CD4-positive, CD25-positive, alpha-beta regulatory T cell (primary cell): ENCODE results near the gene SSTR3. TPM values are rescaled to one million over a fixed set of nuclear protein-coding genes. Genes with fewer than 3 reads are reported as not detected.

ENCODE experiments used
- ATAC-seq, 2 donors: fragments of 150-1000 bp; cut with Tn5 transposase; one replicate each; pipeline ENCODE4 v1.10.0; 2021; ENCODE audit warnings: low read depth in 2 of 2, moderate number of reproducible peaks in 2 of 2, moderate library complexity in 1 of 2
- DNase-seq, 3 donors: peaks; one replicate each; pipeline versions ENCODE4 v3.0.0 to v3.0.0-alpha.2; 2012 to 2022; ENCODE audit warnings: mixed read lengths in 1 of 3
- H3K27ac ChIP-seq: one replicate; pipeline ENCODE4 v1.7.0; 2013; ENCODE audit warnings: mild to moderate bottlenecking, low read length; ENCODE audit not compliant: insufficient read depth, poor library complexity, severe bottlenecking
- H3K27me3 ChIP-seq: one replicate; pipeline ENCODE4 v1.7.0; 2013; ENCODE audit warnings: low read length; ENCODE audit not compliant: control insufficient read depth, insufficient read depth
- H3K36me3 ChIP-seq: one replicate; pipeline ENCODE4 v1.7.0; 2013; ENCODE audit warnings: mild to moderate bottlenecking, low read length, moderate library complexity; ENCODE audit not compliant: control insufficient read depth, insufficient read depth
- H3K4me1 ChIP-seq: 2 replicates; pipeline ENCODE4 v1.7.0; 2013; ENCODE audit warnings: mild to moderate bottlenecking, low read length; ENCODE audit not compliant: insufficient read depth, control insufficient read depth, poor library complexity, severe bottlenecking
- H3K4me3 ChIP-seq: one replicate; pipeline ENCODE4 v1.7.0; 2013; ENCODE audit warnings: low read depth, mild to moderate bottlenecking, low read length, moderate library complexity
- H3K9me3 ChIP-seq, 2 experiments: 1 replicate in 1 of 2; 2 replicates in 1 of 2; pipeline ENCODE4 v1.7.0; 2013; ENCODE audit warnings: low read length in 2 of 2, mild to moderate bottlenecking in 1 of 2, moderate library complexity in 1 of 2; ENCODE audit not compliant: control insufficient read depth in 2 of 2
- H3K27ac Mint-ChIP-seq, 3 donors: one replicate each; pipeline ENCODE4 v1.8.0; 2020 to 2022; ENCODE audit warnings: mild to moderate bottlenecking in 3 of 3, mixed read lengths in 3 of 3, moderate library complexity in 2 of 3
- H3K27me3 Mint-ChIP-seq: one replicate; pipeline ENCODE4 v1.8.0; 2022; ENCODE audit warnings: mild to moderate bottlenecking, mixed read lengths
- H3K36me3 Mint-ChIP-seq: one replicate; pipeline ENCODE4 v1.8.0; 2020; ENCODE audit warnings: mixed read lengths
- H3K4me1 Mint-ChIP-seq, 4 donors: one replicate each; pipeline ENCODE4 v1.8.0; 2020 to 2022; ENCODE audit warnings: mixed read lengths in 4 of 4, mild to moderate bottlenecking in 1 of 4
- H3K4me3 Mint-ChIP-seq, 4 donors: one replicate each; pipeline ENCODE4 v1.8.0; 2020 to 2022; ENCODE audit warnings: mild to moderate bottlenecking in 4 of 4, mixed read lengths in 4 of 4, moderate library complexity in 3 of 4
- H3K9me3 Mint-ChIP-seq, 7 donors: one replicate each; pipeline ENCODE4 v1.8.0; 2020 to 2022; ENCODE audit warnings: mixed read lengths in 7 of 7, mild to moderate bottlenecking in 3 of 7, moderate library complexity in 2 of 7
- polyA plus RNA-seq, 4 donors: library from polyadenylated mRNA; unstranded; fragments of 300-500 nt; fragmentation: Illumina TruSeq; gene quantifications; one replicate each; pipeline ENCODE4 v1.2.3, GENCODE V29; 2021
- total RNA-seq: library from RNA; stranded (reverse); gene quantifications from one replicate; pipeline ENCODE4 v1.2.3, GENCODE V29; 2022

The SSTR3 gene
- total and polyA plus RNA-seq, 5 donors from 2014 or later, result 2.5 to 4.4 (median 4.3) TPM

DNA sequence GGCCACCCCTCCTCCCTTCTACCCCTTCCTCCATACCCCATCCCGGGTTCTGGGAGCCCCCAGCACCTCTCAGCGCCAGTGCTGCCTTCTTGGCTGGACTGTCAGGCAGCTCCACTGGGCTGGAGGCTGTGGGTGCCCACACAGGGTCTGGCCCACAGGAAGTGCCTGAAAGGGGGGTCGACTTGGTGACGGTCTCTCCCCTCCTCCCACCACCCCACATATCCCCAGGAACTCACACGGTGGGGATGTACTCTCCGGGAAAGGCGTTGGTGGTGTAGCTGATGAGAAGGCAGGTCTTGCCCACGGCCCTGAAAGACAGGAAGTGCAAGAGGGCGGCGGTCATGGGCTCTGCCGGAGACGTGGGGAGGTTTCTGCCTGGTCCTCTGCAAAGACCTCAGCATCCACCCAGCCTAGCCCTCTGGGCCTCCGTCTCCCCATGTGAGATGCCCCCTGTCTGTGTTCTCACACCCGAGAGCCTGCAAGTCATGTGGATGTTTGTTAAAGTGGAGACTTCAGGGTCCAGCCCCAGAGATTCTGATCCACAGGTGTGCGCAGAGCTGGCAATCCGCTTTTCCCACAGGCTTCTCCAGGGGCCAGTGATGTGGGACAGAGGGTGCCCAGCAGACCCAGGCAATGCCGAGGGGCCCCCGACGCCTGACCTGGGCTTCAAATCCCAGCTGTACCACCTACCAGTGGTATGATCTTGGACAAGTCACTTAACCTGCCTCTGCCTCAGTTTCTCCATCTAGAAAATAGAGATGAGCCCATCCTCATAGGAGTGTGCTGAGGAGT, 29.3 kb upstream of the SSTR3 start:
- Histone ChIP-seq H3K27me3 (no peaks in the 10 kb centered on the region), H3K9me3 (no peaks in the 10 kb centered on the region), H3K27ac (peak overlapping the region; percentile 95), H3K4me1 (peaks cover 89% of the 10 kb centered on the region), H3K36me3 (peaks cover 27% of the 10 kb centered on the region), H3K4me3 (peak overlapping the region; percentile 83)
- H3K4me1 Mint-ChIP-seq, result peaks cover 0 to 78% (median 52%) of the 10 kb centered on the region in 4 donors
- peak in 2 of 3 donors; percentile 53 to 85 for DNase-seq
- no peaks in the 10 kb centered on the region for H3K9me3 Mint-ChIP-seq
- H3K4me3 Mint-ChIP-seq, result peak overlapping the region; percentile 98
- peaks cover 31% of the 10 kb centered on the region for H3K36me3 Mint-ChIP-seq
- peaks cover 11% of the 10 kb centered on the region for H3K27me3 Mint-ChIP-seq
- peak overlapping the region; percentile 96 to 99 (median 97) for H3K27ac Mint-ChIP-seq
- no peak for ATAC-seq

DNA sequence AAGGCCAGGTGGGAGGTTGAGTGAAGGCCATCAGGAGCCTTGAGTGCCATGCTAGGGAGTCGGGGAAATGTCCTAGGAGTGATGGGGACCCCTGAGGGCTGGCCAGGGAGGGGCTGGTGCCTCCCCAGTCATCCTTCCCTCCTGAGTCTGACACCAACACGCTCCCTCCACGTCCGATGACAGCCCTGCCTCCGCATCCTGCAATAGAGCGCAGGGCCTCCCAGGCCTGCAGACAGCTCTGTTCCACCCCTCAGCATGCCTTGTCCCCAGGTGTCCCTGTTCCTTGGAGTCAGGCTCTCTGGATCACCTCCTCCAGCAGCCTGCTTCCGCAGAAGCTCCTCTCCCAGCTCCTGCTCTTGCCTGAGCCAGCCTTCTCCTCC, 28.7 kb upstream of the SSTR3 start:
- Histone ChIP-seq H3K27ac (peak overlapping the region; percentile 95), H3K36me3 (peaks cover 33% of the 10 kb centered on the region), H3K4me3 (peak overlapping the region; percentile 83), H3K4me1 (peaks cover 95% of the 10 kb centered on the region), H3K9me3 (no peaks in the 10 kb centered on the region), H3K27me3 (no peaks in the 10 kb centered on the region)
- H3K4me3 Mint-ChIP-seq, result peak overlapping the region; percentile 98
- H3K4me1 Mint-ChIP-seq, result peaks cover 0 to 84% (median 57%) of the 10 kb centered on the region in 4 donors
- DNase-seq (no peak), ATAC-seq (no peak)
- H3K27ac Mint-ChIP-seq, result peak overlapping the region; percentile 96 to 99 (median 97)
- no peaks in the 10 kb centered on the region for H3K9me3 Mint-ChIP-seq
- H3K27me3 Mint-ChIP-seq, result peaks cover 11% of the 10 kb centered on the region
- peaks cover 36% of the 10 kb centered on the region for H3K36me3 Mint-ChIP-seq

DNA sequence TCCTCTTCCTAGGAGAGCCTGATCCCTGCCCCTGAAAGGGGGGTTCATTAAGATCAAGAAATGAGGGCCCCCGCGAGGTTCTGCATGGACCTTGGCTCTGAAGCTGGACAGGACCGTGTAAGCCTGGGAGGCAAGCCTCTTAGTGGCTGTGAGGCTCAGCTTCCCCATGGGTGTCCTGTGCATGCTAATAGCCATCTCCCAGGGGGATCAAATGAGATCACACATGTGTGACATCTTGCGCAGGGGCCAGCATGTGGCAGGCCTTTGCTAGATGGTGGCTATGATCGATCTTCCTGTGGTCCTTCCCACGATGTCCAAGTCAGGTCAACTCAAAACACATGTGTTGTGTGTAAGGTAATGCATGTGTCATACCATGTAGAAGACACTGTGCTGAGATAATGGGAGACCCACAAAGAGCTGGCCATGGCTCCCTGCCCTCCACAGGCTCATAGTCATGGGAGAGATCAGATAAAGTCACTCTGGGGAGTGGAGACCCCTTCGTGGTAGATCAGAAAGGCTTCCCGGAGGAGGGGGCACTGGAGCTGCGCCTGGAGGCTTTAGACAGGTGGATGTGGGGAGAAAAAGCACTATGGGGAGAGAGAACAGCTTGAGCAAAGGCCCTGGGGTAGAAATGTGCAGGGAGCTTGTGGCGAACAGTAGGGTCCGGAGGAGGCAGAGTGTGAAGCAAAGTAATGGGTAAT, 28.1 kb upstream of the SSTR3 start:
- Mint-ChIP-seq H3K4me3 (peak overlapping the region; percentile 98), H3K36me3 (peaks cover 40% of the 10 kb centered on the region), H3K4me1 (peaks cover 0 to 85% (median 59%) of the 10 kb centered on the region in 4 donors), H3K27me3 (peaks cover 11% of the 10 kb centered on the region), H3K9me3 (no peaks in the 10 kb centered on the region), H3K27ac (peak overlapping the region; percentile 96 to 99 (median 97))
- Histone ChIP-seq H3K27ac (peak overlapping the region; percentile 95), H3K27me3 (no peaks in the 10 kb centered on the region), H3K9me3 (no peaks in the 10 kb centered on the region), H3K4me3 (peak overlapping the region; percentile 83), H3K36me3 (peaks cover 38% of the 10 kb centered on the region), H3K4me1 (peaks cover 96% of the 10 kb centered on the region)
- ATAC-seq (no peak), DNase-seq (no peak)

DNA sequence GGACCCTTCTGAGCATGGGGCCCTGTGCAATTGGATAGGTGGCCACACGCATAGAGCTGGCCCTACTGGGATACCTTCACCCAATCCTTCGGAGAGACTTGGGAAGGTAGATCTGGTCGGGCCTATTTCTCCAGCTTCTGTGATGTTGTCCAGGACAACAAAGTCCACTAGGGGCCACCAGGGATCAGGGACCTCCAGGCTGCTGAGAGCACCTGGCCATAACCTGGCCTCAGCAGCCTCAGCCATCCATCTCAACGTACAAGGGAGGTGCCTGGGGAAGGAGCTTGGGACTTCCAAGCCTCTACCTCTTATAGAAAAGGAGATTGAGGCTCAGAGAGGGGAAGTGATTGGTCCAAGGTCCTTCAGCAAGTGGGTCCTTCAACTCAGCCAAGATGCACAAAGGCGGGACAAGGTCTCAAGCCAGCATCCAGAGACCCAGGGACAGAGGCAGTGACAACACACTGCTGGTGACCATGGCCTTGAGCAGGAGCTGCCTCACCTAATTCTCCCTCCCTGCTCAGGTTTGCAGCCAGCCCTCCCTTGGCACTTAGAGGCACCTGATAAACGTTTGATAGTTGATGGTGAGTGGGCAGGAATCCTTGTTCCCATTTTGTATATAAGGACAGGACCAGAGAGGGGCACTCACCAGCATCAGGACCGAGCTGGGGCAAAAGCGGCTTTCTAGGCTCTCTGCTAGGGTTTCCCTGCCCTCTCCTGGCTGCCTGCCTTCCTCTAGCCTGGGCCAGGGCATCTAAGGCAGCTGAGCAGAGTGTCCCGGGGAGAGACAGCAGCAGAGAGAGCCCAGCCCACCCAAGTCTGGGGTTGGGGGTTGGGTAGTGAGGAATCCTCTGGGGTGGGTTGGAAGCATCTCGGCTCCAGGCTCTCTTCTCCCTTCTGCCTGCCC, 27.3 kb upstream of the SSTR3 start:
- no peaks in the 10 kb centered on the region for H3K9me3 Mint-ChIP-seq
- H3K27ac Mint-ChIP-seq, result peak overlapping the region; percentile 96 to 99 (median 98)
- peak overlapping the region; percentile 86 to 98 (median 98) for H3K4me3 Mint-ChIP-seq
- Histone ChIP-seq H3K4me3 (peak overlapping the region; percentile 83), H3K27me3 (no peaks in the 10 kb centered on the region), H3K27ac (peak overlapping the region; percentile 95), H3K4me1 (peaks cover 96% of the 10 kb centered on the region), H3K36me3 (peaks cover 45% of the 10 kb centered on the region), H3K9me3 (no peaks in the 10 kb centered on the region)
- peaks cover 48% of the 10 kb centered on the region for H3K36me3 Mint-ChIP-seq
- ATAC-seq (no peak), DNase-seq (no peak)
- peaks cover 0 to 85% (median 63%) of the 10 kb centered on the region in 4 donors for H3K4me1 Mint-ChIP-seq
- H3K27me3 Mint-ChIP-seq, result peaks cover 11% of the 10 kb centered on the region

DNA sequence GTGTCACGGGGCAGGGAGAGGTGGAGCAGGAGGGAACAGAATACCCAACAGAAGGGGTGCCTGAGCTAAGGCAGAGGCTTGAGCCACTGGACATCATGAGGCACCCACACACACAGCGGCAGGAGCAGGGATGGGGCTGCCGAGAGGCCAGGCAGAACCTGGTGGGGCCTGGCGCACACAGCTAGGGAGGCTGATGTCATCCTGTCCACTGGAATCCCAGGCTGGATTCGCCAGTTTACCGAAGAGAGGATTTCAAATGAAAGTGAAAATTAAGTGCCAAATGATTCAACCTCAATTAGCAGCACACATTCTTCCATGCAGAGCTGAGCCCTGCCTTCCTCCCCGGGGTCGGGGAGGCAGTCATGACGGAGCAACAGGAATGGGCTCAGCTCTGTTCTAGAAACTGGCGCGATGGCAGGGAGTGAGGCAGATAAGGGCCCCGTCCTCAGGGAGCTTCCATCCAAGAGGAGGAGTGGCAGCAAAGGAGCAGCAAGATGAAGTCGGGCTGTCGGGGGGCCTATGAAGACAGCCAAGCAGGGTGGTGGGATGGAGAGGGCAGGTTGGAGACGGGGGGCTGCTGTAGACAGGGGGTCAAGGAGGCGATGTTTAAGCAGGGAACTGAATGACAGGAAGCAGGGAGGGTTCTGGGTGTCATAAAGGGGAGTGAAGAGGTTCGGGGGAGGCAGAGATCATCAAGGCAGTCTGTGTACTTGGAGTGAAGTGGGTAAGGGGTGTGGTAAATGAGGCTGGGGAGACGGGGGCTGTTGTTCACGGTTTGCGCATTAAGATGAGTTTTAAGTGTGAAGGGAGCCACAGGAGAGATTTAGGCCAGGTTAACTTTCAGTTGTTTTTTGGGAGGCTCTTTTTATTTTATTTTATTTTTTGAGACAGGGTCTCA, 25.3 kb upstream of the SSTR3 start:
- H3K27me3 Mint-ChIP-seq, result peaks cover 5% of the 10 kb centered on the region
- Histone ChIP-seq H3K4me3 (peak overlapping the region; percentile 67), H3K36me3 (peaks cover 63% of the 10 kb centered on the region), H3K27ac (peak overlapping the region; percentile 95), H3K4me1 (peaks cover 100% of the 10 kb centered on the region), H3K9me3 (no peaks in the 10 kb centered on the region), H3K27me3 (no peaks in the 10 kb centered on the region)
- H3K9me3 Mint-ChIP-seq, result peaks cover 0 to 1% (median 0%) of the 10 kb centered on the region in 7 donors
- ATAC-seq, result no peak
- DNase-seq, result no peak
- peaks cover 0 to 98% (median 62%) of the 10 kb centered on the region in 4 donors for H3K4me1 Mint-ChIP-seq
- H3K36me3 Mint-ChIP-seq, result peaks cover 59% of the 10 kb centered on the region
- H3K27ac Mint-ChIP-seq, result peak overlapping the region; percentile 96 to 99 (median 98)
- peak overlapping the region; percentile 86 to 98 (median 87) for H3K4me3 Mint-ChIP-seq

DNA sequence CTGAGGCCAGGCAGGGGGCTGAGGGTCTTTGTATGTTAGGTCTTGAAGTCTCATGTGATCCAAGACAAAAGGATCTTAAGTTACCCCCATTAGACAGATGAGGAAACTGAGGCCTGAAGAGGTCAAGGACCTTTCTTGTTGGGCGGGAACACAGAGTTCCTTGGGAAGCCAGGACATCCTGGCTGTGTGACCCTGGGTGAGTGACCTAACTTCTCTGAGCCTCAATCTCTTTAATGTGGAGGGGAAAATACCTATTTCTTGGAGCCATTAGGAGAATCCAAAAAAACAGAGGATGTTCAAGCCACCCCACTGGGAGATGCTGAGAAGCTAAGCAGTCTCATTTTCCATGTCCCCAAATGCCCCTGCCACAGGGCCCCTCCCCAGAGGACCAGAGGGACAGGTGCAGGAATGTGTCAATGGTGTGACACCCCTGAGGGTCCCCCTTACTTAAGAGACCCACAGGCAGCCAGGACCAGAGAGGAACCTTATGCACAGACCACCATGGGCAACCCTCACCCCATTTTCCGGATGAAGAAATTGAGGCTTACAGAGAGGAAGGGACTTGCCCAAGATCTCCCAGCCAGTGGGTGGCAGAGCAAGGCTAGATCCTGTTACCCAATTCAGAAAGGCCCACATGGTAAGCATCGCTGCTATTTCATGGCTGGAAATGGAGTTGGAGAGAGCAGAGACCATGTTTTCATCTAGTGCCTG, 23.8 kb upstream of the SSTR3 start:
- ATAC-seq, result no peak

More for the DNA sequence above, 23.8 kb upstream of the SSTR3 start:
- Mint-ChIP-seq H3K27ac (peak overlapping the region; percentile 96 to 99 (median 98)), H3K9me3 (peaks cover 0 to 1% (median 0%) of the 10 kb centered on the region in 7 donors), H3K36me3 (peaks cover 63% of the 10 kb centered on the region), H3K27me3 (no peaks in the 10 kb centered on the region), H3K4me1 (peaks cover 4 to 99% (median 60%) of the 10 kb centered on the region in 4 donors), H3K4me3 (peak overlapping the region; percentile 81 to 98 (median 88))
- Histone ChIP-seq H3K27ac (peak overlapping the region; percentile 77), H3K27me3 (no peaks in the 10 kb centered on the region), H3K4me1 (peaks cover 100% of the 10 kb centered on the region), H3K36me3 (peaks cover 76% of the 10 kb centered on the region), H3K4me3 (peak overlapping the region; percentile 19), H3K9me3 (no peaks in the 10 kb centered on the region)
- no peak for DNase-seq
